HUES64 (cell line): Measurements from ENCODE around the gene TMEM143. TPM values are rescaled to one million over a fixed set of nuclear protein-coding genes. Genes with fewer than 3 reads are reported as not detected.
A peak's percentile ranks its signal among the peaks of the same experiment; 100 is the strongest.

Experiments used
- H3K27ac ChIP-seq: 2 replicates; pipeline ENCODE4 v1.7.0; 2013; ENCODE audit warnings: low read depth, low read length, inconsistent platforms
- H3K27me3 ChIP-seq: 2 replicates; pipeline ENCODE4 v1.6.1; 2013; ENCODE audit warnings: mild to moderate bottlenecking, low read length; ENCODE audit not compliant: insufficient read depth
- H3K36me3 ChIP-seq: 2 replicates; pipeline ENCODE4 v1.6.1; 2013; ENCODE audit warnings: mild to moderate bottlenecking, low read length; ENCODE audit not compliant: insufficient read depth
- H3K4me1 ChIP-seq: 2 replicates; pipeline ENCODE4 v1.6.1; 2013; ENCODE audit warnings: mild to moderate bottlenecking, low read length, moderate library complexity; ENCODE audit not compliant: insufficient read depth
- H3K4me3 ChIP-seq: 2 replicates; pipeline ENCODE4 v1.5.1; 2013; ENCODE audit warnings: mild to moderate bottlenecking, low read length, moderate library complexity
- H3K9ac ChIP-seq: 2 replicates; pipeline ENCODE4 v1.6.1; 2013; ENCODE audit warnings: mild to moderate bottlenecking, low read depth, low read length
- H3K9me3 ChIP-seq: 2 replicates; pipeline ENCODE4 v1.6.1; 2013; ENCODE audit warnings: low read depth, low read length; ENCODE audit not compliant: insufficient read depth
- WGBS: fragments of 150-250, 120-280 bp; methylation state at CpG from one replicate; pipeline ENCODE4 v1.1.7; 2013; ENCODE audit warnings: missing lambda C conversion rate; 5-methylcytosine and 5-hydroxymethylcytosine counted together
- polyA plus RNA-seq, 2 experiments: library from polyadenylated mRNA; stranded (reverse); fragments of 50-300 nt; gene quantifications; one replicate each; pipeline ENCODE4 v1.2.3, GENCODE V29; 2013

Gene TMEM143
- polyA plus RNA-seq (2013, experiment 1 of 2), result 7.1 TPM
- polyA plus RNA-seq (2013, experiment 2 of 2), result 8.2 TPM

- H3K4me1 ChIP-seq, result no peaks in the 10 kb centered on the region
- H3K36me3 ChIP-seq, result peaks cover 3% of the 10 kb centered on the region; the same call in 1 of the 2 replicates
- peak within 1 kb of the TSS; percentile 68 for H3K4me3 ChIP-seq
- H3K9me3 ChIP-seq, result no peaks in the 10 kb centered on the region
- 4% methylated on average over 59 of the region's 59 CpGs for WGBS
- peak within 1 kb of the TSS; percentile 89 for H3K27ac ChIP-seq
- H3K9ac ChIP-seq, result peak within 1 kb of the TSS; percentile 81
- H3K27me3 ChIP-seq, result no peaks in the 10 kb centered on the region
These were observed at the start of gene TMEM143, which contains the start of gene SYNGR4 for GRCh38 chr19:48363810-48364597. TMEM143 (minus strand) TSS chr19:48363940; CDS start chr19:48363920, 20 bp downstream. SYNGR4 (plus strand) TSS chr19:48364367; CDS start chr19:48365843, 1,476 bp downstream.

DNA sequence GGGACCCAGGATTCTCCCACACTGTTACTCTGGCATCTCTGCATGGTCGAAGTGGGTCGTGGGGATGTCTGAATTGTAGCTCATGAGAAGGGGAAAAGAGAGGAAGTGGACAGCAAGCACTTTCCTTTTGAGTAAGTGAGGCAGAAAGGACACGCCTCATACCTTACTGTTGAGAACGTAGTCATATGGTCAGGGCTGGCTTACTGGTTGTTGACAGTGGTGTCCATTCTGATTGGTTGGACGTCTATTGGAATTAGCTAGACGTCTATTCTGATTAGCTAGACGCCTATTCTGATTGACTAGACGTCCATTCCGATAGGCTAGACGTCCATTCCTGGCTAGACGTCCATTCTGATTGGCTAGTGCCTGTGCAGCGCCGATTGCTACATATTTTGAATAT, 42.1 kb upstream of the TMEM143 start:
- H3K27me3 ChIP-seq, result no peaks in the 10 kb centered on the region
- no peak overlapping the region for H3K9ac ChIP-seq
- H3K9me3 ChIP-seq, result no peaks in the 10 kb centered on the region
- no peak overlapping the region for H3K27ac ChIP-seq
- H3K4me3 ChIP-seq, result no peak overlapping the region
- H3K36me3 ChIP-seq, result no peaks in the 10 kb centered on the region
- WGBS, result 87% methylated on average over 13 of the region's 13 CpGs
- H3K4me1 ChIP-seq, result peaks cover 17% of the 10 kb centered on the region; the same call in 1 of the 2 replicates

DNA sequence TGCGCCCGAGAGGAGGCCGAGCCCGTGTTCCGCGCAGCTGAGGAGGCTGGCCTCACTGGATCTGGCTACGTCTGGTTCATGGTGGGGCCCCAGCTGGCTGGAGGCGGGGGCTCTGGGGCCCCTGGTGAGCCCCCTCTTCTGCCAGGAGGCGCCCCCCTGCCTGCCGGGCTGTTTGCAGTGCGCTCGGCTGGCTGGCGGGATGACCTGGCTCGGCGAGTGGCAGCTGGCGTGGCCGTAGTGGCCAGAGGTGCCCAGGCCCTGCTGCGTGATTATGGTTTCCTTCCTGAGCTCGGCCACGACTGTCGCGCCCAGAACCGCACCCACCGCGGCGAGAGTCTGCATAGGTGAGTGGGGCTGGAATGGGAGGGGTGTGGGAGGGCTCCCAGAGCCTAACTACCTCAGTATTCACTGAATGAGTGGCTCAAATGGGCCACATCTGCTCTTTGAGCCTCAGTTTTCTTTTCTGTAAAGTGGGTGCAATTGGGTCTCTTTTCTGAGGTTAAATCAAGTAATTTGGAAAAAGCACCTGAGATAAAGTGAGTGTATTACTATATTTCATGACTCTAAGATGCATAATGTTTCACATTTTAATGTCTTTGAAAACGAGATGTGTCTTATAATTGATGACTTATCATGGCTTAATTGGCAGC, 41.4 kb upstream of the TMEM143 start:
- 97% methylated on average over 27 of the region's 27 CpGs for WGBS
- Histone ChIP-seq H3K4me1 (peaks cover 17% of the 10 kb centered on the region; the same call in 1 of the 2 replicates), H3K27ac (no peak overlapping the region), H3K9me3 (no peaks in the 10 kb centered on the region), H3K36me3 (no peaks in the 10 kb centered on the region), H3K27me3 (no peaks in the 10 kb centered on the region), H3K4me3 (no peak overlapping the region), H3K9ac (no peak overlapping the region)

GRCh38 chr19:48403606-48404005, 39.9 kb upstream of the TMEM143 start:
- Histone ChIP-seq H3K4me3 (no peak overlapping the region), H3K4me1 (peaks cover 17% of the 10 kb centered on the region; the same call in 1 of the 2 replicates), H3K36me3 (no peaks in the 10 kb centered on the region), H3K9ac (no peak overlapping the region), H3K27ac (no peak overlapping the region), H3K9me3 (no peaks in the 10 kb centered on the region), H3K27me3 (no peaks in the 10 kb centered on the region)
- WGBS, result 45% methylated on average over 3 of the region's 3 CpGs

DNA sequence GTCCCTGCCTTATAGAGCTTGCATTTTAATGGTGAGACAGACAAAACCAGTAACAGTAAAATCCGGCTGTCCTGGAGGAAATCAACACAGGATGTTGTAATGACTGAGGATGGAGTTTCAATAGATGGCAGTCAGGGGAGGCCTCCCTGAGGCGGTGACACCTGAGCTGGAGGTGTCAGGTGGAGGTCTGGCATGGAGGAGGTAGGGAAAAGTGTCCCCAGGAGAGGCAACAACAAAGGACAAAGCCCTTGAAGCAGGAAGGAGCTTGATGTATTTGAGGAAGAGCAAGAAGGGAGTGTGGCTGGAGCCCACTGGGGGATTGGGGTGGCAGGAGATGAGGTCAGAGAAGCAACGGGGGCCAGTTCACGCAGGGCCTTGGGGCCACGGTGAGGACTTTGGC, 37.5 kb upstream of the TMEM143 start:
- Histone ChIP-seq H3K4me1 (peaks cover 11% of the 10 kb centered on the region; the same call in 1 of the 2 replicates), H3K4me3 (no peak overlapping the region), H3K9me3 (no peaks in the 10 kb centered on the region), H3K27ac (peak overlapping the region; percentile 59), H3K36me3 (no peaks in the 10 kb centered on the region), H3K27me3 (peaks cover 20% of the 10 kb centered on the region), H3K9ac (peak overlapping the region; percentile 10; the same call in 1 of the 2 replicates)
- WGBS, result 88% methylated on average over 5 of the region's 5 CpGs

DNA sequence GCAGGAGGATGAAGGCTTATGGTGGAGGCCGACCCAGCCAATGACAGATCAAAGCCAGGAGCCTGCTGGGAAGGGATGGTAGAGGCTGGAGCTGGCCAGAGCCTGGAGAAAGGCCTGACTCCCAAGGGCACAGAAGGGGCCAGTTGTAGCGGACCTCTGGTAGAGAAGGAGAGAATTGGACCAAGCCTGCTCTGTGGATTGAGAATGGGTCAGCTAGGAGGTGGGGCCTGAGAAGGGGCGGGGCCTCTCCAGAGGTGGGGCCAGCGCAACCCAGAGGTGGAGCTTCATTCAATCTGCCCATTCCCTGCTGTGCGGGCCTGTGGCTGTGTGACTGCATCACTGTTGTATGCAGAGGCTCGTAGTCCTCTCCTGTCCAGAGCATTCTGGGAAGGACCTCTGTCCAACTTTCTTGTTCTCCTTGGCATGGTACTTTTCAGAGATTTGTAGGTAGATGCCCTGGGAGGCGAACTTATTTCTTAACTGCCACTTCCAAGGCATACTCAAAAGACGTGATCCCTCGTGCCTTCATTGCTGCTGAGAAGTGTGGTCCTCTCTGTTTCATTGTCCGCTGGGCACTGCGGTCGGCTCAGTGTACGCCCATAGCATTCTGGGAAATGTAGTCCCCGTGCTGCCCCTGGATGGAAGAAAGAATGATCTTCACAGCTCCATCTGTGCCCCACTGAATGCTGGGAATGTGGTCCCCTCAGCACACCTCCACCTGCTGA, 36.4 kb upstream of the TMEM143 start:
- peaks cover 16% of the 10 kb centered on the region; the same call in 1 of the 2 replicates for H3K4me1 ChIP-seq
- H3K9ac ChIP-seq, result peak overlapping the region; percentile 55
- WGBS, result 33% methylated on average over 14 of the region's 14 CpGs
- H3K36me3 ChIP-seq, result no peaks in the 10 kb centered on the region
- no peaks in the 10 kb centered on the region for H3K9me3 ChIP-seq
- peak overlapping the region; percentile 38 for H3K4me3 ChIP-seq
- H3K27ac ChIP-seq, result peak overlapping the region; percentile 83
- peaks cover 31% of the 10 kb centered on the region for H3K27me3 ChIP-seq

GRCh38 chr19:48398375-48399235, 34.9 kb upstream of the TMEM143 start:
- no peaks in the 10 kb centered on the region for H3K9me3 ChIP-seq
- H3K9ac ChIP-seq, result peak overlapping the region; percentile 68
- peaks cover 47% of the 10 kb centered on the region for H3K27me3 ChIP-seq
- no peaks in the 10 kb centered on the region for H3K36me3 ChIP-seq
- 5% methylated on average over 104 of the region's 104 CpGs for WGBS
- peaks cover 20% of the 10 kb centered on the region for H3K4me1 ChIP-seq
- H3K27ac ChIP-seq, result no peak overlapping the region
- peak overlapping the region; percentile 65 for H3K4me3 ChIP-seq

- Histone ChIP-seq H3K9ac (peak overlapping the region; percentile 68), H3K4me3 (peak overlapping the region; percentile 65), H3K36me3 (no peaks in the 10 kb centered on the region), H3K4me1 (peaks cover 17% of the 10 kb centered on the region), H3K27ac (no peak overlapping the region), H3K27me3 (peaks cover 52% of the 10 kb centered on the region), H3K9me3 (no peaks in the 10 kb centered on the region)
- 5% methylated on average over 17 of the region's 17 CpGs for WGBS
These were observed 34.3 kb upstream of the TMEM143 start for GRCh38 chr19:48398102-48398374.

DNA sequence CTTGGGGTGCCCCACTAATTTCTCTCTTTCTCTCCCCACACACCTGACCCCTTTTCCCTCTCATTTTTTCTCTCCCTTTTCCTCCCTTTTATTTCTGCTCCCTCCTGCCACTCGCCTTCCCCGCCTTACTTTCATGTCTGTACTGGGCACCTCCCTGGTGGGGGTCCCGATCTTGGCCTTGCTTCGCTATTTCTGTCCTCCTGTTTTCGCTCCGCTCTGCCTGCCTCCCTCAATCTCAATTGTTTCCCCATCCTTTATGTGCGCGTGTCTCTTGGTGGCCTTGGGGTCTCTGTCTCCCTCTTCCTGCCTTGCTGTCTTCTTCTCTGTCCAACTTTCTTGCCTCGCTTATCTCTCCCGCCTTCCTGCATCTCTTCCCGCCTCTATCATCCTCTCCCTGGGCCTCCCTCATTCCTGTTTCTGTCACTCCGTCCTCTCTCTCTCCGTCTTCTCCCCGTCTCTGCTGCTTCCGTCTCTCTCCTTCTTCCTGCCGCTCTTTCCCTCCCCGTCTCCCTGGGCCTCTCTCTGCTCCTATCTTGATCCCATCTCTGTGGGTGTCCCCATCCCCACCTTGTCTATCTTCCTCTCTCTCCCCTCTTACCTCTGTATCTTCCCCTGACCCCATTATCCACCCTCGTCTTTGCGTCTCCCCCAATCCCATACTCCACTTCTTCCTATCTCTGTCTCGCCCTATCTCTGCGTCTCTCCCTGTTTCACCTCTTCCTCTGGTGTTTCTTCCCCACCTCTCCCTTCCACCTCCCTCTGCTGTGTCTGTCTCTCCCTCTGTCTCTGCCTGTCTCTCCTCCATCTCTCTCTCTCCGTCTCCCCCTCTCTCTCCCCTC, 33.7 kb upstream of the TMEM143 start:
- Histone ChIP-seq H3K9me3 (no peaks in the 10 kb centered on the region), H3K4me1 (peaks cover 17% of the 10 kb centered on the region), H3K27ac (no peak overlapping the region), H3K27me3 (peaks cover 58% of the 10 kb centered on the region), H3K9ac (peak overlapping the region; percentile 68), H3K4me3 (peak overlapping the region; percentile 65), H3K36me3 (no peaks in the 10 kb centered on the region)
- WGBS, result 57% methylated on average over 22 of the region's 22 CpGs

DNA sequence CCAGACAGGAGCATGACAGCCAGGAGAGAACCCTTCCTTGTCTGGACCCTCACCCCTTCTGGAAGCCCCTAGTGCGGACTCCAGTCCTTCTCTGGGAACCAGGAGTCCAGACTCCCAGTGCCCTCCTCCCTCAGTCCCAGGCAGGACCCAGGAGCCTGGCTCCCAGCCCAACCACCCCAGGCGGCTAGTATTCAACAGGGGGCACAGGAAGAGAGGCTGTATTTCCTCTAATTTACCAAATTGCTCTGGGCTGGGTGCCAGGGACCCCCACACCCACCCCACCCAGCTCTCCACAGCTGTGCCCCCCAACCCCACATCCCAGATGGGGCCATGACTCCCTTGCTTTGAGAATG, 33.1 kb upstream of the TMEM143 start:
- Histone ChIP-seq H3K27ac (no peak overlapping the region), H3K4me3 (no peak overlapping the region)
- WGBS, result 86% methylated on average over 2 of the region's 2 CpGs

More for the DNA sequence above, 33.1 kb upstream of the TMEM143 start:
- no peak overlapping the region for H3K9ac ChIP-seq
- no peaks in the 10 kb centered on the region for H3K9me3 ChIP-seq
- peaks cover 59% of the 10 kb centered on the region for H3K27me3 ChIP-seq
- no peaks in the 10 kb centered on the region for H3K36me3 ChIP-seq
- H3K4me1 ChIP-seq, result peaks cover 17% of the 10 kb centered on the region
